A204.1 (cell line): ENCODE measurements around the gene FKBP8.

Source experiments
- FAIRE-seq: peaks from 2 replicates; lab custom pipeline; 2012; peaks lifted over from hg19 to GRCh38; lab: Jason Lieb, UNC

The FKBP8 gene

DNA sequence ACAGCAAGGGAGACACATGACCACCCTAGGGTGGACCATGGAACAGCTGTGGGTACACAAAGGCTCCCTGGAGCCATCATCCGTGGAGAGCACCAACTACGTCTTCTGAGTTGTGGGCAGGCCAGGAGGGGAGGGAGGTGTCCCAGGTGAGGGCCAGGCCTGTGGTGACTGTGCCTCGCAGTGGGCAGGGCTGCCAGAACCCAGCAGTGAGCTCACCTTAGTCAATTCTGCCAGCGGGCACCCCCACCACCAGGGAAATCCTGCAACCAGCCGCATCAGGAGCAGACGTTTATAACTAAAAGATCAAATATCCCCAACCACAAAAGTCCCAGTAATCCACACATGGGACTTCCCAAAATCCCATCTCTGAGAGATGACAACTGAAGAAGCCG, 41.1 kb downstream of the FKBP8 start:
- FAIRE-seq = no peak

DNA sequence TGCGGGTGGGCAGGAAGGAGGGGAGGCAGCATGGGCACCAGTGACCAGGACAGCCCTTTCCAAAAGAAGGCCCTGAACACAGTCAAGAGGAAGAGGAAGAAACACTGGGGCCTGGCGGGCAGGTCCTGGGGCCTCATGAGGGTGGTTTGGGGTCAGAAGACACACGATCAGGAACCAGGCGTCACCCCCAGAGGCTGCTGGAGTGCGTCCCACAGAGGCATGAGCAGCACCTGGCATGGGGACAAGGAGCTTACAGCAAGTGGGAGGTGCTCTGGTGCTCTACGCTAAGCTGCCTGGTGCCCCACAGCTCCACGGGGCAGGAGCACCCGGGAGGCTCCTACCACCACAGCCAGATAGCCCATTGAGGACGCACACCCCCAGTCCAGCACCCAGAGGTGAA, 41.5 kb downstream of the FKBP8 start:
- no peak for FAIRE-seq

DNA sequence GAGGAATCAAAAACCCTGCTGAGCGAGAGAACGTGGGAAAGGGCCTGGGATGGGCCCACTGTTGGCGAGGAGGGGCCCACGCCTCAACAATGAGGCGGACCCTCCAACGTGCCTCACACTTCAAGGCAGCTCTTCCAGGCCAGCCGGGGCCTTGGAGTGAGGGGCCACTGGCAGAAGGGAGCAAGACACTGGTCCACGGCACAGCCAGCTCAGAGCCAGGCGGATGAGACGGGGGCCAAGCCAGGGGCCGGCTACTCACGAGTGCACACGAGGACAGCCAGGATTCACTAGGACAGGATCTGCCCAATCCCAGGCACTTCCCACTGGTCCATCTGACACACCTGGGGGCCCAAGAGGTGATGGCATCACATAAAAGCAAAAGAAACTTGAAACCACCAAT, 42.0 kb downstream of the FKBP8 start:
- no peak for FAIRE-seq

DNA sequence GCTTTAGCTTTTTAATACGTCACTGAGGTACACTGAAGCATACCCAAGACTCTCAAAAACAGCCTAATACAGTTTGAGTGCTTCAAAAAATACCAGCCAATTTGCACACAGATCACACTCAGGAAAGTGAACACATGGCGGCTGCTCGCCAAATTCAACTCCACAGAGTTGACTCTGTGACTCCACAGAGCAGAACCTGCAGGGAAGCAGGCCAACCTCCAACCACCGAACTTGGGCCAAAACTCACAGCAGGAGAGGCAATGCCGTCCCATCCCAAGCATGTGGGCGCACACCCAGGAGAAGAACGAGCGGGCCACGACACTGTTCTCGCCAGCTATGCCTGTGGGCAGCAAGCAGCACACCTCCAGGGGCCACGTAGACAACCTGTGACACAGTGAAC, 42.6 kb downstream of the FKBP8 start:
- FAIRE-seq = no peak

DNA sequence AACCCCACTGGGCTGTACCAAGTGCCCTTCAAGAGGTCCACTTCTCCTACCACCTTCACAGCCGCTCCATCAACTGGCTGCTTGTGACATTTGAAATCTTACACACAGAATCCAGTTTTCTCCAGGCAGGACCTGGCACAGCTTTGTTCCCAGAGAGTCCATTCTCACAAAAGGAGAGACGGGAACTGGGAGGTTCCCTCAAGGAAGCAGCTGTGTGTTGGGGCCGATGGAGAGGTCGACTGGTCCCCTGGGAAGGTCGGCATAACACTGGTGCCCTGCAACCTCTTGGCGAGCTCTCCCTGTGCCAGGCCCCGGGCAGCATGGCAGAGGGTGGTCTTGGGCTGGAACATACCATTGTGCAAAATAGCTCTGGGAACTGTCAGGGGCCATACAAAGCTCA, 43.0 kb downstream of the FKBP8 start:
- FAIRE-seq = no peak

DNA sequence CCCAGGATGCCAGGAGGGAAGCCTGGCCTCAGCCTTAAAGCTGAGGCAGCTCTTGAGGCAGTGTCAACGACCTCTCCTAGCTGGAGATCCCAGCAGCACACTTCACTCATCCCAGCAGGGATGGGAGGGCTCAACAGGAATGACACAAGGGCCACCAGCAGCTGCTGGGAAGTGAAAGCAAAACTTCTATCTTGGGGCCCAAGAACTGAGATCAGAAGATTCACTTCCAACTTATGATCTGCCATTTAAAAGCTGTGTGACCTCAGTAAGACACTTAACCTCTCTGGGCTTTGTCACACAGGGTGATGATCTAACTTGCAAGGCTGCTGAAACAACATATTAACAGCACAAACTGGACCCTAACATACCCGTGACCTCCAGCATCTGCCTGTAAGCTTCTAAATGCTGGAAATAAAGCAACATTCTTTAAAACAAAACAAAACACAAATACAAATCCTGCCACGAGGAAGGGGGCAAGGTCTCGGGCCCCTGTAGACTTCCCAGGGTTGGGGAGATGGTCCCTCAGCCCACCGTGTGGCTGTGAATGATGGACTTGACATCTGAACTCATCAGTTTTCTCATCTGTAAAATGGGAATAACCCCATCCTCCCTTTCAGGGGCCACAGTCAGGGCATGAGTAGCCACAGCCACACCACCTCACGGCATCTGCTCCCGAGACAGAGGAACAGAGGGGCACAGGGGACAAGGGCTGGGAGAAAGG, 44.2 kb downstream of the FKBP8 start:
- no peak for FAIRE-seq

DNA sequence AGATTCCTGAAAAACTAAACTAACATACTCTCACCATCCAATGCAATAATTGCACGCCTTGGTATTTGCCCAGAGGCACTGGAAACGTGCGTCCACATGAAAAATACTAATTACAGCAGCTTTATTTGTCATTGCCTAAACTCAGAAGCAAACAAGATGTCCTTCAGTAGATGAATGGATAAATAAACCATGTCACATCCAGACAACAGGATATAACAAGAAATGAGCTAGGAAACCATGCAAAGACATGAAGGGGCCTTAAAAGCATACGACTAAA, 46.5 kb downstream of the FKBP8 start:
- FAIRE-seq = no peak

DNA sequence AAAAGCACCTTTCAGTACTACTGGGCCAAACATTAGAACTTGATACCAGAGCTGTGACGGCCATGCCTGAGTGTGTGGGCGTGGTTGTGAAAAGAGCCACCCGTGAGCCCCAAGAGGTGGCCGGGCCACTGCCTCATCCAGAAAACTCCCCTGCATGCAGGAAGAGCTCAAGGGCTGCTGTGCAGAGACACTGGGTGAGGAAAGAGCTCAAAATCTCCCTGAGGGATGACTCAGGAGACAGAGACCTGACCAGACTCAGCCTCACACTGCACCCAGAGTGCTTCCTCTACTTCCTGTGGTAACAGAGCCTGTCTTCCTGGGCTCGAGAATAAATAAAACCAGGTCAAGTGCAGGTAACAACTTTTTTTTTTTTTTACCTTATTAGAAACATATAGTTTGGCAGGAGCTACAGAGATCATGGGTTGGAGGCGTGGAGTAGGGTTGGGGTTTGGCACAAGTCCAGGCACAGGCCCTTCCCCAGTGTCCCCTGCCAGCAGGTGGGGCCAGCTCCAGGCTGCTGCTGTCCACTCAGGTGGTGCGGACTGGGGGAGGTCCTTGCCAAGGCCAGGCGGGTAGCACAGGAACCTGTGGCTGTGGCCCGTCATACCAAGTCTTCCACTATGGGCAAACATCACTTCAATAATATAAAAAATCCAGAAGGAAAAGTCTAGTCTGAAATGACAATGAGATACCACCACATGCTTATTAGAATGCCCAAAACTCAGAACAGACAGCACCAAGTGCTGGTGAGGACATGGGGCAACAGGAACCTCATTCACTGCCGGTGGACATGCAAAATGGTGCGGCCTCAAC, 47.0 kb downstream of the FKBP8 start:
- no peak for FAIRE-seq

DNA sequence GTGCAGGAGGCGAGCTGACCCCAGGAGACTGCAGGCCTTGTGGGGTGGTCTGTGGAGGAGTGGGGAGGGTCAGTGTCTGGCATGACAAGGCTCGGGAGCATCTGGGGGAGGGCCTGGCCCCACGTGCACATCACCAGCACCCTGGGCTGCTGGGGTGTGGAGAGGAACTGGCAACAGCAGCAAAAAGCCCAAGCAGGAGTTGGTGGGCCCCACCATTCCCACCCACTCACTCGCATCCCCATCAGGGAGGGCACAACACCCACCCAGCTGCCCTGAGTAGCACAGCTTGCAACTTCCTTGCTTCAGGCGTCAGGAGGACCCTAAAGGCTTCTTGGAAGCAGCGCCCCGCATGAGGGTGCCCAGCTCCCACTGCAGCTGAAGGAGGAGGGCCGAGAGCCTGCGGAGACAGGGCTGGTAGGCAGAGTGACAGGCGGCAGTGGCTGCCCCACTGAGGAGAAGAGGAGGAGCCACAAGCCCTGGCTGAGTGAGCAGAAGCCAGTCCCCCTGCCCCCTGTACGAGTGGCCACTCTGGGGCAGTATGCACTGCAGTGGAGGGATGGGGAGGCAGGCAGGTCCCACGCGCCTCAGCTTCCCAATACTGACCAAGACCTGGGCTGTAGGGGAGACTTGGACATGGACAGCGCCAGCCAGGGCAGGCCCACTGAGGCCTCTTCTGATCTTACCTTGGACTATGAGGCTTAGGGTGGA, 48.0 kb downstream of the FKBP8 start:
- no peak for FAIRE-seq

DNA sequence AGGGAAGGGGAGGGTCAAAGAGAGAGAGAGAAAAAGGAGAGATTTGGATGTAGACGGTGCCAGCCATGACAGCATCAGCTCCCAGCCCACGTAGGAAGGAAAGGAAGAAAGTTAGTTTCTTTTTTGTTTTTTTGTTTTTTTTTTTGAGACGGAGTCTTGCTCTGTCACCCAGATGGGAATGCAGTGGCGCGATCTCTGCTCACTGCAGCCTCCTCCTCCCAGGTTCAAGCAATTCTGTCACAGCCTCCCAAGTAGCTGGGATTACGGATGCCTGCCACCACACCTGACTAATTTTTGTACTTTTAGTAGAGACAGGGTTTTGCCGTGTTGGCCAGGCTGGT, 49.1 kb downstream of the FKBP8 start:
- no peak for FAIRE-seq

DNA sequence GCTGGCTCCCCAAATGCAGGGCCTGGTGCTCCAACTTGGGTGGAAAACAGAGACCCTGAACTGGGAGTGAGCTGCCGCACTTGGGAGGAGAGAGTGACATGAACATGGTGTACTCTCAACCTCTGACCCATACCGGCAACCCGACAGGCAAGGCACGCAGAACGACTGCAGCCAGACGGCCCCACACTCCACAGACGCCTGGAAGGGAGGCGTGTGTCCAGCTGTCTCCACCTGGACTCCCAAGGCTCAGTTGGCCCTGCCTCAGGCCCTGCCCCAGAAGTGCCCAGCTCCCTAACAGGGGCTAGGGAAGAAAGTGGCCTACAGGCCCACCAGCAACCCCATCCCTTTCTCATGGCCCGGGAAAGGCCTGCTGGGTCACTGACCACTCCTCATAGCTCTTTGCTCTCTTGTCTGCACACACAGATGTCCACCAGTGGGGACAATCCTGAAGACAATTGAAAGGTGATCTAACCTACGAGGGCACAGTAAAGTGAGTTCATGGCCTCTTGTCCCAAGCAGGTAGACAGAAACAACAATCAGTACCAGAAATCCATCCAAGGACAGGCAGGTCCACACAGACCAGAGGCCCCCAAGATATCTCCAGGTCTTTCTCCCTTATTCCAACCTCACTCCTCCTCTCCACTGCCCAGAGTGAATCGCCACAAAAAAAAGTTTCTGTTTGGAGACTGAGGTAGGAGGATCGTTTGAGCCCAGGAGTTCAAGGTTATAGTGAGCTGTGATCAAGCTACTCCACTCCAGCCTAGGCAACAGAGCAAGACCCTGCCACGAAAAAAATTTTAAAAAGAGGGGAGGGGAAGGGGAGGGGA, 49.7 kb downstream of the FKBP8 start:
- no peak for FAIRE-seq

DNA sequence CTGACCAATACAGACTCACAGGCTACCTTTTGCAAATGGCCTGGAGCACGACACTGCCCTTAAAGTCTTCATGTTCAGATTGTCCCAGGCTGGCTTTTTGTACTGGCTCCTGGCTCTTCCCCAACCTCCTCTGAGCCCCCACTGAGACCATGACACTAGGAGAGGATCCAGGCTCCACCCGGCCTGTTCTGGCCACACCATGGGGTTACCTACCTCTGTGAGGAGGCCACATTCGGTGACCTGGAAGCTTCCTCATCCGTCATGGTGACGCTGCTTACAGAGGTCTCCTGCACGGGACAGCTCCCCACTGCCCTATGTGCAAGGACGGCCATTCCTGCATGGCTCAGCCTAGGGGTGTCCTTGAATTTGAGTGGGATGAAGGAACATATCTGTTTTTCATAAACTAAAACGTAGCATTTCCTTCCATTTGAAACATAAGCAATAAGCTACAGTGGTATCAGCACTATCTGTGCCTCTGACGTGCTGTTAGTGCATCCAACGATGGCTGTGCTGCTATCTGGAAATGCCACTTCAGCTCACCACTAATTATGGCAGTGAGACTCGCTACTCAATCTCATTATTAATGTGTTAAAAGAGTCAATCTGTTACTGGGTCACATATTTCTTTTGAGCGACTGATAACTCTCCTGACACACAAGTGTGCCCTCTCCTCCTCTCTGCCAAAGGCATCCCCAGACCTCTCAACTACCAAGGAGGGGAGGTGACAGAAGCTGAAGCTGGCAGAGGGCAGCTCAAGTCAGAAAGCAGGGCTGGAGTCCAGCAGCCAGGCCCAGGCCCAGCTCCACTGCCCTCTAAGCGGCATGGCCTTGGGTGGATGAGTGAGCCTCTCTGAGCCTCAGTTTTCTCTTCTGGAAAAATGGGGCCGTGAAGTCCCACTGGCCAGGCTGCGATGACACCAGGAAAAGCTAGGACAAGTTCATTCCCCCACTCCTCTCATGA, 51.1 kb downstream of the FKBP8 start:
- FAIRE-seq = no peak

GRCh38 chr19:18490728-18491127, 52.6 kb downstream of the FKBP8 start:
- FAIRE-seq = no peak

- FAIRE-seq = no peak
Measured at GRCh38 chr19:18489627-18490184, 53.7 kb downstream of the FKBP8 start.

DNA sequence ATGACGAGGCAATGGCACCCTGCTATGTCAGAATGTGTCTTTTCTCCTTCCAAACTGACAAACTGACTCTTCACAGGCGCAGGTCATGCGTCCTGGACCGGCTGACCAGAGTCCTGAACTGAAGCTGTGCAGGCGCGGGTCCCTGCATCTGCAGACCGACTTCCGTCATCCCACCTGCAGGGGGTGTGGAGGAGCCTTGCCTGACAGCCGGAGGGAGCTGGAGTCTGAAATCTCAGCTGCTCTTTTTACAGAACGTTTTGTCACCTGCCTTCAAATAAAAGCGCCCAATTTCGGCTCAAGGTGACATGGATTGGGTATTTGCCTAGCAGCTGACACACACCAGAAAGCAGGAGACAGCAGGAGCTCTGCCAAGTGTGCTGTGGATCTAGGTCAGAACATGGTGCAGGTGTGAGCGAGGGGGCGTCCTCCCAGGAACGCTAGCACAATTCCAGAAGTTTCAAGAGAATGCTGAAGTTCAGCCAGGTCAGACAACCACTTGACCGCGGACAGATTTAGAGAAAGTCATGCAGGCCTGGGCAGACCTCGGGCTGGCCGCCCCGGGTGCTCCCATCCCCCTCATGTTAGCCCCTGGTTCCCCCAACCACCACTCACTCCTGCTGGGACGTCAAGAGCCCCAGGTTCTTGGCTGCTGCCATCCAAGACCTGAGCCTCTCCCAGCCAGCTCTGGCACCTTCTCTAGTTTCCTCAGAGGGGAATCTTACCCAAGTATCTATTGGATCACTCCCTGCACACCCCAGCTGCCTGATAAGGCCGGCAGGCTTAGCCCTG, 54.3 kb downstream of the FKBP8 start:
- FAIRE-seq = no peak

DNA sequence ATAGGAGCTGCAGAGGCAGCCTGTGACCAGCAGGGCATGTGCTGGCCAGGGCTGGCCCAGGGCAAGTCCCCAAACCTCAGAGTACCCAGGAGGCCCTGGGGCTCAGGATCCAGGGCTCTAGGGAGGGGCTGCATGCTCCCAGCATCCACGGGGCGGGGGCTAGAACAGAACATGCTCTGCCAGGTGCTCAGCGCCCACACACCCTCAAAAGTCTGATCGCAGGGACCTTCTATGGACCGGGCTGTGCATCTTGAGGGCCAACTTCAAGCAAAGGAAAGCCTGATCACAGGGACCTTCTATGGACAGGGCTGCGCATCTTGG, 55.0 kb downstream of the FKBP8 start:
- no peak for FAIRE-seq

- no peak for FAIRE-seq
Measured at GRCh38 chr19:18487576-18488402, 55.6 kb downstream of the FKBP8 start.

GRCh38 chr19:18486746-18487145, 56.6 kb downstream of the FKBP8 start:
- FAIRE-seq = no peak

DNA sequence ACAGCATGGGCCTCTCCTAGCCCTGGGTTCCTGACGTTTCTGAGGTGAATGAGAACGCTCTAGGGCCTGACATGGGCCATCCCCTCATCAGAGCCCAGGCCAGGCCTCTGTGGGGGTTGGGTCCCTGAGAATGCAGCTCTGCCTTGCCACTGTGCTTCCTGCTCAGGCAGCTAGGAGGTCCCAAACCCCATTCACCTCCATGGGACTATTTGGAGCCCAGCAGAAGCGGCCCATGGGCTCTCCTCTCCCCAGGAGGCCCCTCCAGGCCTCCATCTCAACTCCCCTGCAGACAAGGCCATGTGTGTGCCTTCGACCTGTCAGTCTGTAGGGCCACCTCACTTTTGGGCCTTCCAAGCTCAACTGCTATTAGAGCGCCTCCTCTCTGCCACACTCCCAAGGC, 58.4 kb downstream of the FKBP8 start:
- no peak for FAIRE-seq
